ENCODE results near the gene LSM12.
"Not testable (repeated sequence)": the region's sequence is repeated elsewhere in the genome, so short reads cannot be mapped to it uniquely, and the experiment has no call there.

LSM12 gene

DNA sequence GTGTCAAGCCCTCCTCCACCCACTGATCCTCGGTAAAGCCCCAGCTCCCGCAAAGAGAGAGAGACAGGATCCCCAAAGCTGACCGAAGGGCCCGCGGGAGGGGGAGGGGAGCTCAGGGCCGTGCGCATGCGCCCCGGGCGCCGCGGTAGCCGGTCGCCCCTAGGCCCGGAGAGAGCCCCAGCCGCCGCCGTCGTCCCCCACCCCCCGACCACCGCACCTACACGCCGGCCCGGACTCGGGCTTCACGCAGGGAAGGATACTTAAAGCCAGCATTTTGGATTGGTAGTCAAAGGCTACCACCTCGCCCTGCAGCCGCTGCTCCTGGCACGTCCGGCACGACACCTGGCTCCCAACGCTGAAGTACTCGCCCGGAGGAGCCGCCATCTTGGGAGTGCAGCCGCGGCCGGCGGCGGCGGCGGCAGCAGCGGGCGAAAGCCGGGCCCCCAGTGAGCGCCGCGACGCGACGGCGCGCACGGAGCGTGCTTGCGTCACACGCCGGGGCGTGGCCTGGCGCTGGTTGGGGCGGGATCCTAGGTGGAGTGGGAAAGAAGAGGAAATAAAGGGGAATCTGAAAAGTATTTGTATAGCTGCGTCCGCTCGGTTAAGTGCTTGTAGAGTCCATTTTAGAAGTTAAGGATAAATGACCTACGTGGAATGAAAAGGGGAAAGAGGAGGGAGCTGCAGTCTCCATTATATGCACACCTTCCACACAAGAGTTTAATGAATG is at the start of gene LSM12:
TSS of gene LSM12 (minus strand) at position 468 of the 727 bp plus-strand sequence. CDS start at position 384, 84 bp downstream.
- DNase-seq, result peak; percentile 93

DNA sequence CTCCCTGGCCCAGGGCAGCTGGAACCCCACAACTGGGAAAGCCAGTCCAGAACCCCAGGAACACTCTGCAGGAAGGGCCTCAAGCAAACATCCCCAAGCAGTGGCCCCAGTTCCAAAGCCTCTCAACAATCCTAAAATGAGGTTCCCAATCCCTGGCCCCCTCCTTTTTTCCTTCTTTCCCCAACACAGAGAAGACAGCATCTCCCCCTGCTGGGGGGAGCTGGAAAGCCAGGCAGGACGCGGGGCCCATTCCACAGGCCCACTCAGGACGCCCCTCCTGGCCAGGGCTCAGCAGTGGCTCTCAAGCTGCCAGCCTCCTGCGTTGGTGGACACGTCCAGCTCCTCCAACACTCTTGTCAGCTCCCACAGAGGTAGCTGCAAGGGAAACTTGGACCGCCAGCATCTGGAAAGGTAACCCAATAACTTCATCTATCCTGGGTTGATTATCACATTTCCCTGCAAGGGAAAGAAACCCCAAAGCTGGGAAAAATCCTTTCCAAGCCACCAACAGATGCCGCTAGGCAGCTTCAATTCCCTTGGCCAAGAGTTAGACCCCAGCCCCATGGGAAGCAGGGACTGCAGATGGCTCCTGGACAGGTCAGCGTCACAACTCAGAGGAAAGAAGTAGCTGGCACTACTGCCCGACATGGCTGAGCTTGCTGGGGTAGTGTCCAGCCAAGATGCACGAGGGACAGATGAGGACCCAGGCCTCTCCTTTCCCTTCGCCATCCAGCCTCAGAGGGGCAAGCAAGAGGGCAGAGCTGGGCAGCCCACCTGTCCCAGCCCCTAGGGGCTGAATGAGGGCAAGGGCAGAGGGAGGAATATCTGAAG is 49.3 kb upstream of the LSM12 start:
- peak; percentile 31 for DNase-seq

DNA sequence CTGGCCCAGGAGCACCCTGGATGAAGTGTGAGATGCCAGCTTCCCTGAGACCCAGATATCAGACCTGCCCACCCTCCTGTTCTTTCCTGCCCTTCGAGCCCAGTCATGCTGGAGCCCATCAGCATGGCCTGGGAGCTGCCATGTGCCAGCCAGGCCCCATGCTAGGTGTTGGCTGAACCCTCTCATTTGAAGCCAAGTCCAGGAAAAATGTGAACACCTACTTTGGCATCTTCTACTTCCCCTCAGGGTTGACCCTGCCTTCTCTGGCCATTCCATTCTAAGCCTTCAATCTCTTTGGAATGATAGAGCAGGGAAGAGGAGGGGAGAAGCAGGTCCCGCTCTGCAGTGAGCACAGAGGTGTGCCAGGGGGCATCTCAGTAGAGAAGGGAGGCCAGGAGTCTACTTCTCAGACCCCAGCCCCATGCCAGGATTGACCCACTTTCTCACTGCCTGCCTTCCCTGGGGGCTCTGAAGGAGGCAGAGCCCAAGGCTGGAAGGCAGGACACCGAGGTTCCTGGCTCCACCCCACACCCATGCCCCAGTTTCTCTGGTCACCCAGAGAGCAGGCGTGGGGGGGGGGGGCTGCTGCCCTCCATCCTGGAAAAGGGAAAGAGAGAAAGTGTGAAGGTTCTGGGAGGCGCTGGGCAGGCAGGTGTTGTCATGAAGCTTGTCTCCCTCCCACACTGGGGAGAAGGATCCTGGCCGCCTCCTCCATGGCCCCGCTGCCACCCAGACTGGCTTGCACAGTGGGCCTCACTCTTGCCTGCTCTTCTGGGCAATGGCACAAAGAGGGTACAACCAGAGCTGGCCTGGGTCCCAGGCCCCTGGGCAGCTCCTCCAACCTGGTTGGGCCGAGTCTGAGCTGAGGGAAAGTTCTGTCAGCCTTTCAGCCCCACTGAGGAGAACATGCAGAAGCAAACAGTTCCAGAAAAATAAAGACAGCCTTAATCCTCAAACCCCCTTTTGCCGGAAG is 47.7 kb upstream of the LSM12 start:
- no peak for DNase-seq

GRCh38 chr17:44113382-44113781 is 46.9 kb upstream of the LSM12 start:
- DNase-seq, result no peak

- no peak for DNase-seq
Measured at GRCh38 chr17:44112284-44113280, 46.1 kb upstream of the LSM12 start.

DNA sequence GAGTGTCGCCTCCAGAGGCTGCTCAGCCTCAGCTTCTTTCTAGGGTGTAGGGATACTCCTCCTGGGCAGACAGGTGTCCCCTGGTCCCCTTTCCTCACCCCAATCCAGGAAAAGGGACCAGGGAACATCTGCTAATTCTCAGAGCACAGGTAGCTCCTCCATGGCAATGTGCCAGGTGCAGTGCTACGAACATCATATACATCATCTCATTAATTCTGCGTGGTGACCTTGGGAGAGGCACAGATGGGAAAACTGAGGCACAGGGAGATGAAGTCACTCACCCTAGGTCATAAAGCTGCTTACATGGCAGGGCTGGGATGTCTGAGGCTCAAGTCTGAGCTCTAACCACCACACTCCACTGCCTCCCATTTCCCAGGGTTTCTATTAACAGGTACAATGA is 45.3 kb upstream of the LSM12 start:
- no peak for DNase-seq

DNA sequence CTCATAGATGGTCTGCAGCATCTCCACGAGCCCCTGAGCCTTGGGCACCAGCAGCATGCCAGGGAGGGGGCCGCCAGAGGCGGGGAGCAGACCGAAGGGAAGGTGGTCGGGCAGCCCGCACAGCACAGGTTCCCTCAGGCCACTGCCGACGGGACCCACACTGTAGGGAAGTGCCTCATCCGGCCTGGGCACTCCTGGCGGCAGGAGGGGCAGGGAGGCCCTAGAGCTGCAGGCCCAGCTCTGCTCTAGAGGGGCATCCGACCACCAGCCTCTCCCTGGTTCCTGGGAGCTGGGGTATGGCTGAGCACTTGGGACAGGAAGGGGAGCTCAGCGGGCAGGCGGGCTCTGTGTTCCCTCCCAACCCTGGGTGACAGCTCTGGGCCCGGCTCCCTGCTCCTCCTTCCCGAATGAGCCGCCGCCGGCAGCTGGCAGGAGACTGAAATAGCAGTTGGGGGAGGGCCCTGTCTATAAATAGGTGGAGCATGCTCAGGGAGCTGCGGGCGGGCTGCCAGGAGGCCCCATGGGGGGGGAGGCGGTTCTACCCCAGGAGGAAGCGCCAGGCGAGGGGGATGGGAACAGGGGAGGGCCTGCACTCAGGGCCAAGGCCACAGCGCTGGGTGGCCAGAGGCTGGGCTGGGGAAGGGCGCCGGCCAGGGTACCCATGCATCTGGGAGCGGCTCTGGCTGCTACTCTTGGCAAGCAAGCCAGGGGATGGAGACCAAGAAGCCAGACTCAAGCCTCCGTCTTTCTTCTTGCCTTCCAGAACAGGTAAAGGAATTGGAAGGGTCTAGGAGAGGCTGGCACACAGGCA is 44.6 kb upstream of the LSM12 start:
- DNase-seq, result peak; percentile 83

DNA sequence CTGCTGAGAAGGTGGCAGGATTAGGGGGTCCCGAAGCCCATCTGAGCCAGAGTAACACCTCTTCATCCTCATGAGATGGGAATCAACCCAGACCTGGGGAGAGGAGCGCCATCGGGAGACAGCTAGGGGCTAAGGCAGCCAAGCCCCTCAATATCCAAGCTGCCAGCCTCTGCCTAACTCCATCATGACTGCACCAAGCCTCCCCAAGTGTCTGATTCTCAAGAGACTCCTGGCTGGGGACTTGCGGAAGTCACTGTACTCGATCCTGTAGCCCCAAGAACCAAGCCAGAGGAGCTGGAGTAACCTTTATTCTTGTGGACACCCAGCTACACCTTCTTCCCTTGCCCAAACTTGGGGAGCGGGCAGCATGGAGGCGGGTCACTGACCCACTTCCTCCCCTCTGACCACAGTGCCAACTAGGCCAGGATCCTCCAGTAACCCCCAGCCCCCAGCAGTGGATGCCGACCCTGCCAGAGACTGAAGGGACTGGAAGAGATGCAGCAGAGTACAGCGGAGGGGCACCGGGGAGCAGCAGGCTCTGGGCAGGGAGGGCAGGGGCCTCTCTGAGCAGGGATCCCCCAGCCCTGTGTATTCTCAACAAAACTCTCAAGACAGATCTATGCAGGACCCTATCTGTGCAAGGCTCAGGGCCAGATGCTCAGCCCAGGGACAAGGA is 43.7 kb upstream of the LSM12 start:
- DNase-seq, result no peak

- no peak for DNase-seq
Measured at GRCh38 chr17:44109312-44109630, 42.8 kb upstream of the LSM12 start.

- no peak for DNase-seq
Measured at GRCh38 chr17:44108440-44109311, 42.2 kb upstream of the LSM12 start.

- no peak for DNase-seq
Measured at GRCh38 chr17:44106801-44107200, 40.3 kb upstream of the LSM12 start.

DNA sequence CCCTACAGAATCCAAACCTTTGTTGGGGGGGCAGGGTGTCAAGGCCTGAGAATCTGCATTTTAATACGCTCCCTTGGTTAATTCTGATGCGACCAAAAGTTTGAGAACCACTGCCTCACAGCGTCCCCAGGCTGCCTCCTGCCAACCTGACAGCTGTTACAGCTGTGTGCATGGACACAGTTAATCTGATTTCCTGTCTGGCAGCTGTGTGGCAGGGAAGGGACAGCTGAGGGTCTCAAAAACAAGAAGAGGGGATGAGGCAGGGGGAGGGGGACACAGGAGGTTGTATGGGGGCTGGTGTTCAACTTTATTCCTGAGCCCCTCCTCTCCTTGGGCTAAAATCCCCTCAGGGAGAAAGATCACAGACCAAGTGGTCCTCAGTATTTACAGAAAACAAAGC is 39.5 kb upstream of the LSM12 start:
- no peak for DNase-seq

DNA sequence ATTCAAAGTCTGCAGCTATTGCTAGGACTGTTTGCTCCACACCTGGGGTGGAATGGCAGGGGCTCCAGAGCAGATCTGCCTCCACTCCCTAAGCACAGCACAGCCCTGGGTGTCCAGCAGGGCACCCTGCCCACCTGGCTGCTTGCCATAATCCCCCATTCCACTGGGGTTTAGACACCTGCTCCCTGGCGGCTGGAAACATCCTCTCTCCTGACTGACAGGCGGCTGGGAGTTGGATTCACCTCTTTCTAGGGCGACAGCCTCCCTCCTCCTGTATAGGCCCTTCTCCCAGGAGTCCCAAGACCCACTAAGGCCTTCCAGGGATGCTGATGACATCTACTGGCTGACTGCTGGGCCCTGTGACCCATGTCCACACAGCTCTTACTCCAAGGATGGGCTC is 39.0 kb upstream of the LSM12 start:
- DNase-seq, result no peak

GRCh38 chr17:44102849-44103622 is 36.6 kb upstream of the LSM12 start:
- DNase-seq, result no peak

DNA sequence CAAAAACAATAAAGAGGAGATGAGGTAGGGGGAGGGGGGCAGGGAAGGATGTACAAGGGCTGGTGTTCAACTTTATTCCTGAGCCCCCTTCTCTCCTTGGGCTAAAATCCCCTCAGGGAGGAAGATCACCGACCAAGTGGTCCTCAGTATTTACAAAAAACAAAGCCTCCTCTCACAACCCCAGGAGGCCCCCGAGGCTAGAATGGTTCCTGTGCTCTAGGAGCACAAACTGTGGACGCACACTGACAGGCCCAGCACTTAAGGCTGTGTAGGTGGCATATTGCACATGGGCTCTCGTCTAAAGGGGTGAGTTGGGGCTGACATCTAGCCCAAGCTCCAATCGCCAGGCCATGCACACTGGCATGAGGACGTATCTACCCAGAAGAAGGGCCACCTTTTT is 35.4 kb upstream of the LSM12 start:
- DNase-seq, result not testable (repeated sequence)

DNA sequence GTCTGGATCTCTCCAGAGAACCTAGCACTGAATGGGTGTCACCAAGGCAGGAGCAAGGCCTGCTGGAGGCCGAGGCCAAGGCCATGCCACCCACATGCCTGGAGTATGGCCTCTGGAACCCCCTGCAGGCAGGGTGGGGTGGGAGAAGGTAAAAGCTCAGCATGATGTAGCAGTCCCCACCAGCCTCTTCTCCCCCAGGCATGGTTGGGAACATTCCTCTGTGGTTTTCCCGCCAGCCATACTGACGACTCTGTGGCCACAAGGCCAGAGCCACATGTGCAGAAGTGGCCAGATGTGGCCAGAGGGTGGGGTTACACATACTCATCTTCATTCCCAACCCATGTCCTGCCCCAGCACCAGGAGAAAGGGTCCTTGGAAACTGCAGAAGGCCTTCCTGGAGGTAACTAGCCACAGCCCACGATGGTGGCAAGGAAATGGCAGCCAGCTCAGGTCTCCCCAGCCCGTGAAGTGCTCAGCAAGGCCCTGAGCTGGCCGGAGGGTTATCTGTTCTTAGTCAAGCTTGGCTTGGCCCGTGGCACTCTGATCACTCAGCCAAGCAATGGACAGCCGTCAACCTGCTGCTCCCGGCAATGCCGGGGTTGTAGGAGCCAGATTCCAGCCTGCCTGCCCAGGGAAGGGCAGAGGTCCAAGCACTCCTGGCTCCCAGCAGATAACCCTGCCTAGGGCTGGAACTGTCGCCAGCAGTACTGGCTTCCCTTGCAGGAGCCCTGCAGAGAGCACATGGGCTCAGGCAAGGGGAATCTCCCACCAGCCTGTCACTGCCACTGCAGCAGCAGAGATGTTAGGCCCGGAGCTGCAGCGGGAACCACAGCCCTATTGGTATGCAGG is 30.9 kb upstream of the LSM12 start:
- no peak for DNase-seq

DNA sequence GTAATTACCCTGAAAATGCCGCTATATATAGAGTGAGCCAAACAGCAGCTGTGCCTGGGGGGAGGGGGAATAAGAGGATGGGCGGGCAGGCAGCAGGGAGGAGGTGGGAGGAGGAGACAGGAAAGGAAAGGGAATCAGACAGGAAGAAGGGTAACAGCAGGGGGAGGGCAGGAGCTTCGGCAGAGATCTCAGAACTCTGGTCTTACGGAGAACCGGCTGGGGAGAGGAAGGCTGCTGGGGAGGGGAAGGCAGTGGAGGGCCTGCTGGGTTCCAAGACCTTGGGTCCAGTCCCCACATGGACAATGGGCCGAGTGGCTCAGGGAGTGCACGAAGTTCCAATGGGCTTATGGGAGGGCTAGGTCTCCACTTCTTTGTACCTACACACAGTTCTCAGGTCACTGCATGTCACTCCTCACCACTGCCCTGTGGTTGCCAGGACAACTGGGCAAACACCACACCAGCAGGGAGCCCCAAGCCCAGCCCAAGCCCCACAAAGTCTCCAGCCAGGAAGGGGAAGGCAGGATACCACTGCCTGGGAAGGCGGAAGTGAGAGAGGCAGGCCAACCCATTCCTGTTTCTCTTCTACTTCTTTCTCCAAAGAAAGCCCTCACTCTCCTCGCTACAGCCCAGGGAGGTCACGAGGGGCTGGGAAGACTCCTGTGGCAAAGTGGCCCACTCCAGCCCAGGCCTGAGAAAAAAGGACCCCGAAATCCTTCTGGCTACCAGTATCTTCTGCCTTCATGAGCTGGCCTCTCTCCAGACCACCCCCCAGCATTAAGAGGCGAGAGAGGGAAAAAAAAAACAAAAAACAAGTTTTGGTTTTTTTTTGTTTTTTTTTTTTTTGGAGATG is 29.4 kb upstream of the LSM12 start:
- peak; percentile 76 for DNase-seq
